ENCODE measurements around the gene LYL1. TPM values are rescaled to one million over a fixed set of nuclear protein-coding genes. Genes with fewer than 3 reads are reported as not detected.
A peak's percentile ranks its signal among the peaks of the same experiment; 100 is the strongest.

The LYL1 gene
- total and polyA plus RNA-seq, 2 of the 13 experiments (the other 11 are each of a cell fraction or from before 2014, with no cell fraction given) = 0.75 to 0.92 TPM

DNA sequence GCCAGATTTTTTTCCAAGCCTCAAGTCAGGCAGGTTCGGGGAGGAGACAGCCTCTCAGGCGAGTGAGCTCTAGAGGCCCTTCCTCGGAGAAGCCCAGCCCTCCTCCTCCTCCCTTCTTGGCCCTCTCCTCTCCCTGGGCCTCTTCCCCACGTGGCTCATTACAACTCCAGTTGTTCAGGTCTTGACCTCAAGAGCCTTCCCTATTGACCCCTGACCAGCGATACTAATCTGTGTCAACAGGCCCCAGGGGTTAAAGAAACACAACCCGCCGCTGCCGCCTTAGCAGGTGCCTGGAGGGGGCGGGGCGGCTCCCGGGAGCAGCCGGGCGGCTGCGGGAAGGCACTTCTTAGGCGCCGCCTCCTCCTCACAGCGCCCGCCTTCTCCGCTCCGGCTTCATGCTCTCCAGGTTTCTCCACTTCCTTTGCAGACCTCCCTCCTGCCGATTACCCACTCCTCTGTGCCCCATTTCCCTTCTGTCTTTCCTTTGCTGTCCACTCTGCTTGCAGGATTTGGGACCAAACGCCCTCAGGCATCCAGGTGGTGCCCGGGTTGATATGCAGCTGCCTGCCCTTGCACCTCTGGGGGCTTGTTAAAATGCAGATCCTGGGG lies 51.0 kb downstream of the LYL1 start (continued):
- TF ChIP-seq ZFP90 (CRISPR knock-in tag; IDR thresholded peaks at IDR 0.05; ENCODE audit: borderline replicate concordance) (no peak), ZNF580 (CRISPR knock-in tag; IDR thresholded peaks at IDR 0.05; ENCODE audit: borderline replicate concordance, low read depth) (no peak), MIER3 (CRISPR knock-in tag; IDR thresholded peaks at IDR 0.05; ENCODE audit: borderline replicate concordance) (peak; percentile 60; the same call in 1 of the 2 replicates), PHF8 (CRISPR knock-in tag; IDR thresholded peaks at IDR 0.05) (no peak), ZNF275 (CRISPR knock-in tag; IDR thresholded peaks at IDR 0.05; ENCODE audit: borderline replicate concordance) (no peak), HHEX (CRISPR knock-in tag; IDR thresholded peaks at IDR 0.05) (peak; percentile 95), MNT (IDR thresholded peaks at IDR 0.05) (no peak), IRX3 (CRISPR knock-in tag; IDR thresholded peaks at IDR 0.05; ENCODE audit: borderline replicate concordance, low read depth) (no peak), HNF4A (CRISPR knock-in tag; IDR thresholded peaks at IDR 0.05) (peak; percentile 75), ZBTB34 (CRISPR knock-in tag; IDR thresholded peaks at IDR 0.05) (no peak), ZNF883 (CRISPR knock-in tag; IDR thresholded peaks at IDR 0.05; ENCODE audit: not compliant biosample characterization) (no peak), MED13 (CRISPR knock-in tag; IDR thresholded peaks at IDR 0.05) (peak; percentile 37; the same call in 1 of the 2 replicates), TBP (CRISPR knock-in tag; IDR thresholded peaks at IDR 0.05) (no peak), EP300 (IDR thresholded peaks at IDR 0.05; ENCODE audit: low read depth in 2 of 2, low read length in 2 of 2) (peak in 1 of 2 experiments; percentile 85; a peak in 2 of 4 replicates), EP300 (CRISPR knock-in tag; IDR thresholded peaks at IDR 0.05; ENCODE audit: borderline replicate concordance) (peak; percentile 69; the same call in 1 of the 2 replicates), ZNF720 (CRISPR knock-in tag; IDR thresholded peaks at IDR 0.05) (no peak), ZNF274 (CRISPR knock-in tag; IDR thresholded peaks at IDR 0.05) (peak; percentile 49; the same call in 1 of the 2 replicates), BATF2 (CRISPR knock-in tag; IDR thresholded peaks at IDR 0.05) (no peak), NCOA5 (CRISPR knock-in tag; IDR thresholded peaks at IDR 0.05) (no peak), TBX3 (IDR thresholded peaks at IDR 0.05; ENCODE audit: borderline replicate concordance) (peak; percentile 16; the same call in 1 of the 2 replicates)
- TF ChIP-seq, protein P1, sequence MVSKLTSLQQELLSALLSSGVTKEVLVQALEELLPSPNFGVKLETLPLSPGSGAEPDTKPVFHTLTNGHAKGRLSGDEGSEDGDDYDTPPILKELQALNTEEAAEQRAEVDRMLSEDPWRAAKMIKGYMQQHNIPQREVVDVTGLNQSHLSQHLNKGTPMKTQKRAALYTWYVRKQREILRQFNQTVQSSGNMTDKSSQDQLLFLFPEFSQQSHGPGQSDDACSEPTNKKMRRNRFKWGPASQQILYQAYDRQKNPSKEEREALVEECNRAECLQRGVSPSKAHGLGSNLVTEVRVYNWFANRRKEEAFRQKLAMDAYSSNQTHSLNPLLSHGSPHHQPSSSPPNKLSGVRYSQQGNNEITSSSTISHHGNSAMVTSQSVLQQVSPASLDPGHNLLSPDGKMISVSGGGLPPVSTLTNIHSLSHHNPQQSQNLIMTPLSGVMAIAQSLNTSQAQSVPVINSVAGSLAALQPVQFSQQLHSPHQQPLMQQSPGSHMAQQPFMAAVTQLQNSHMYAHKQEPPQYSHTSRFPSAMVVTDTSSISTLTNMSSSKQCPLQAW (CRISPR knock-in tag; IDR thresholded peaks at IDR 0.05) = no peak
- TF ChIP-seq, protein P2, sequence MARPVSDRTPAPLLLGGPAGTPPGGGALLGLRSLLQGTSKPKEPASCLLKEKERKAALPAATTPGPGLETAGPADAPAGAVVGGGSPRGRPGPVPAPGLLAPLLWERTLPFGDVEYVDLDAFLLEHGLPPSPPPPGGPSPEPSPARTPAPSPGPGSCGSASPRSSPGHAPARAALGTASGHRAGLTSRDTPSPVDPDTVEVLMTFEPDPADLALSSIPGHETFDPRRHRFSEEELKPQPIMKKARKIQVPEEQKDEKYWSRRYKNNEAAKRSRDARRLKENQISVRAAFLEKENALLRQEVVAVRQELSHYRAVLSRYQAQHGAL (CRISPR knock-in tag; IDR thresholded peaks at IDR 0.05; ENCODE audit: not compliant biosample characterization) = no peak
